Cardiac septum (tissue), 1 donor: ENCODE measurements around the gene GNPTG. TPM values are rescaled to one million over a fixed set of nuclear protein-coding genes. Genes with fewer than 3 reads are reported as not detected.

Experiments
- DNase-seq: peaks from one replicate; pipeline ENCODE4 v3.0.0-alpha.2; 2020; ENCODE audit warnings: low spot score
- intact Hi-C: fragments of 100-400 bp; cut with DNase I; formaldehyde crosslinking; loops from one replicate; pipeline ENCODE4 v1.14.0; 2022
- total RNA-seq: library from RNA; stranded (reverse); fragmentation: NEBNext Ultra II Directional; extraction: Animal tissue kit (Norgen Biotek cat#: 25700); gene quantifications from one replicate; pipeline ENCODE4 v1.2.1, GENCODE V29; 2021
- donor health status: DM: no; HTN: no; CAD: no.

Gene GNPTG
- total RNA-seq, 1 donor from 2014 or later = 32.3 TPM

DNA sequence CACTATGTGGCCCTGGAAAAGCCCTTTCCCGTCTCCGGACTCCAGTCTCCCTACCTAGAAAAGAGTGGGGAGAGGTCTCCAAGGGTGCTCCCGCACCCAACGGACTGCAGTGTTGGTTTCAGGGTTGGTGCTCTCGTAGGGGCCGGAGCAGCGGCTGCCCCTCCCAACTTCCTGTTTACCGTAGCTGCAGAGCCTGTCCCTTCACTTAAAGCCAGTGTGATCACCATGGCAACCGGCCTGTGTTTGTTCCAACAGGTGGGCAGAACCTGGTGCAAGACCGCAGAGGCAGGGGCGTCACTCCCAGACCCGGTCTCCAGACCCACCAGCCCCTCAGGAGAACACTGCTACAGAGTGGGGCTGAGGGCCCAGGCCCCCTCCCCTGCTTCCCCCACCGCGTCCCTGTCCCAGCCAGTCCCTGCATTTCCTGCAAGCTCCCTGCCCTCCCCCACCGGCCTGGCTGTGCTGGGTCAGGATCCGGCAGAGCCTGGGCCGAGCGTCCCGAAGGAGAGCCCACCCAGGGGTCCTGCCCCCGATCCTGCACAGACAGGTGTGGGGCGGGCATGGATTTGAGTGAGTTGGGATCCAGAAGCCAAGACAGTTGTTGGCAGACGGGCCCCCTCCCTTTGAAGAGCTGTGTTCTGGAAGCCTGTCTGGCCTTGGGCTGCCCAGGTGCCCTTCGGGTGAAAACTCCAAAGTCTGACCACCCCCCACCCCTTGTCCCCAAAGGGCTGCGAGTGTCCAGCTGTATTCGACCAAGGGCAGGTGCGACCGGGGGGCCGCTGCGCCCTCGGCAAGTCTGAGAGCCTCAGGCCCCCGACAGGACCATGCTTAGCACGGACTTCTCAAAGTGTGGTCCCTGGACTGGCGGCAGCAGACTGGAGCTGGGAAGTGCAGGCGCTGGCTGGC is 19.8 kb upstream of the GNPTG start:
- no peak for DNase-seq
- intact Hi-C loops = loop anchor here (10.0 kb wide), 1 partner anchor 57 kb away; no protein-coding TSS in a partner anchor

DNA sequence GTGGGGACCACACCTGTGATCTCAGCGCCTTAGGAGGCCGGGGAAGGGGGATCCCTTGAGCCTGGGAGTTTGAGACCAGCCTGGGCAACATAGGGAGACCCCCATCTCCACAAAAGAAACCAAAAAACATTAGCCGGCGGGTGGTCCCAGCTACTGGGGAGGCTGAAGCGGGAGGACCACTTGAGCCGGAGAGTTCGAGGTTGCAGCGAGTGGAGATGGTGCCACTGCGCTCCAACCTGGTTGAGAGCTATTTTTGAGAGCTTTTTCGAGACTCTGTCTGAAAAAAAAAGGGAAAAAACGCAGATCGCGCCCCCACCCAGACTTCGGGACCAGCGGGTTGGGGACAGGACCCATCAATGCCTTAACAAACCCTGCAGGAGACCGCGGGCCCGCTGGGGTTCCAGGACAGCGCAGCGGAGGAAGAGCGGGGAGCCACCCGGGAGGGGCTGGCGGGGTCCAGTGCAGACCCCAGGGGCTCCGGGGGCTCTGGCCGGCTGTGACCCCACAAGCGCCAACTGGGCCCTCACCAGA is 19.0 kb upstream of the GNPTG start:
- no peak for DNase-seq
- intact Hi-C loops = loop anchor here (10.0 kb wide), 1 partner anchor 58 kb away; no protein-coding TSS in a partner anchor

DNA sequence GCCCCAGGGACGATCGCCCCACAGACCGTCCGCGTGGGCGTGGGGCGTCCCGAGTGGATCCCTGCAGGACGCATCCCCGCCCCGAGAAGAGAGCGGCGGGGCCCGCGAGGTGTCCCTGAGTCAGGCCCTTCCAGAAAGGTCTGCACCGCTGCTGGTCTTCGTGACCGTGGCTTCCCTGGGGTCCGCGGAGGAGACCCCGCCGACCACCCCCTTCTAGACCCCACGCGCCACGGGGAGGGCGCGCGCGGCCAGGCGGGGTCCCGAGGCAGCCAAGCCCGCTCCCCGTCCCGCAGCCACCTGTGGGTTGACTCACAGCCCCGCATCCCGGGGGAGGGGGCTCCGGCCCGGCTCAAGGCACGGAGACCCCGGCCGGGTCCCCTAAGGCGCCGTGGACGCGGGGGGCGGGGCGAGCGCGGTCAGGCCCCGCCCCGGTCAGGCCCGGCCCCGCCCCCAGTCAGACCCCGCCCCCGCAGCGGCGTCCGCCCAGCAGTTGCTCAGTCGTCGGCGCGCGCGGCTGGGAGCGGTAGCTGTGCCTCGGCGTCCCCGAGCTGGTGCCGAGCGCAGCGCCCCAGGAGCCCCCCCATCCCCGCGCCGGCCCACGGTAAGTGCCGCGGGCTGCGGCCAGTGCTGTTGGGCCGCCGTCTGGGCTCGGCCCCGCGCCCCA is 18.4 kb upstream of the GNPTG start, which contains the start of gene BAIAP3:
TSS of gene BAIAP3 (plus strand) at position 497 of the 664 bp plus-strand sequence. CDS start 4,905 bp downstream, outside the sequence.
- intact Hi-C loops = loop anchor here (10.0 kb wide), 1 partner anchor 58 kb away; no protein-coding TSS in a partner anchor
- DNase-seq = no peak

DNA sequence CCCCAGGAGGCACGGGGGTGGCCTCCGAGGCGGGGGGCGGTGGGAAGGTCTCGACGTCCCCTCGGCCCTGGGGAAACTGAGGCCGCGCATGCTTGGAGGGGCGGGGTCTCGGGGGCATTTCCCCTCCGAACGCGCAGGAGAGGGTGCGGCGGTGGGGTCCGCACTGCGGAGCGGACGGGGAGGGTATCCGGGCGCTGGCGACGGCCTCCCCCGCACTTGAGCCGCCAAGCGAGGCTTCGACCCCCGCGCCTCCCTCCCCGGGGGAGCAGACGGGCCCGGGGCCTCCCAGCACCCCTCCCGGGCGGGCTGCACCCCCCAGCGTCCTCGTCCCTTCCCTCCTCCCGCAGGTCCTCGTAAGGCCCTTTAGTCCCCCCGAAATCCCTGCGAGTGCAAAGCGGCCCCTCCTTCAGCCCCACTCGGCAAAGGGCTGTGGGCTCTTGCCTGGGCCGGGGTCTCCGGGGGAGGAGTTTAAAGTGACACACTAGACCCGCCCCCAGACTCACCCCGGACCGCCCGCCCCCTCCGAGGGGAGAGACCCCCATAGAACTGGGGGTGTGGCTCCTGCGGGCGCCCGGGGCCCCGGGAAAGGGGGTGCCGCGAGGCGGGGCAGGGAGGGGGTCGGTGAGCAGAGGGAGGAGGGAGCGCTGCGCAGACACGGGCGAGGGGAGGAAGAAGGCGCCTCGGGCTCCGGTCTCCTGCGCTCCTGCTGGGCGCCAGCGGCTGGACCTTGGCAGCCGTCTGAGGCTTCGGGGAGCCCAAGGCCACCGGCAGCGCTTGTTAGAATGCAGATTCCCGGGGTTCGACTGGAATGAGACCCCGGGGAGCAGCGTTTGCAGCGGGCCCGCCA is 17.7 kb upstream of the GNPTG start:
- intact Hi-C loops = loop anchor here (10.0 kb wide), 1 partner anchor 59 kb away; no protein-coding TSS in a partner anchor
- no peak for DNase-seq

DNA sequence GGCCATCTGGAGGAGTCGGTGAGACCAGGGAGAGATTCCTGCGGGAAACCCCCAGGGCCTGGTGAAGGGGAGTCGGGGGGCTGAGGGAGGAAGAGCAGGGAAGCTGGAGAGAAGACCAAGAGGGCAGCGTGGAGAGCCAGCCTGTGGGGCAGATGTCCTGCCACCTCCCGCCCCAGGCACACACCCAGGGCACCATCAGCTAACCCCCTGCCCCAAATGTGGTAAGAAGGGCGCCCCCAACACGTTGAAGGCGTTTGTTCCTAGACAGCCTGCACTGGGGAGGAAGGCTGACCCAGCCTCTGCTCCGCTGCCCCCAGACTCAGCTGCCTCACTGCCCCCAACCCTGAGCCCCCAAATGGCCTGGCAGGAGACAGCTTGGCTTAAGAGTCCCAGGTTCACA is 17.0 kb upstream of the GNPTG start:
- no peak for DNase-seq
- intact Hi-C loops = loop anchor here (10.0 kb wide), 1 partner anchor 60 kb away; no protein-coding TSS in a partner anchor

DNA sequence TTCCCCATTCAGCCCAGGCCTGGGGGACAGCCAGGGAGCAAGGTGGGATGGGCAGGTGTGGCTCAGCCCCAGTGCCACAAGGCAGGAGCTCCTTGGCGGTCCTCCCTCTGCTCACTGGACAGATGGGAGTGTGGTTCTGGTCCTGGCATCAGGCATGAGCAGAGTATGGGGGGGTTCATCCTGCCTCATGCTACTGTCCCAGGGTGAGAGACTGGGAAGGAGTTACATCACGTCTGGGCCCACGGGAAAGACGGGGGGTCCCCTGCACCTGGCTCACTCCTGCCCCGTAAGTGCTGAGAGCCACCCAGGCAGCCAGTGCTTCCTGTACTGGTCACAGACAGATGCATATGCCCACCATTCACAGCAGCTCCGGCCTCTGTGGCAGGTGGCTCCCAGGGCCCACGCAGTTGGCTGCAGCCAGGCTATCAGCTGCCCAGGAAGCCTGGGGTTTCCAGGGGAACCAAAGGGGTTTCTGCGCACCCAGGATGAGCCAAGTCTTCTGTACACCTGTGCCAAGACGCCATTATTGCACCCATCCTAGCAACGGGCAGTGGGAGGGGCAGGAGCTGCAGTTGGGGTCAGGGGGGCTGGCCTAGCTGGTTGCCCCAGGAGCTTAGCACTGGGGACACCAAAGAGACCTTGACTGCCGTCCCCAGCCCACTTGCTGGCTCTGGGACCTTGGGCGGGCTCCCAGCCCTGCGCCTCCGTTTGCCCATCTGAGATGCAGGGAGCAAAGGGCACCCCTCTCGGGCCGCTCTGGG is 16.3 kb upstream of the GNPTG start:
- no peak for DNase-seq
- intact Hi-C loops = loop anchor here (10.0 kb wide), 1 partner anchor 61 kb away; no protein-coding TSS in a partner anchor

DNA sequence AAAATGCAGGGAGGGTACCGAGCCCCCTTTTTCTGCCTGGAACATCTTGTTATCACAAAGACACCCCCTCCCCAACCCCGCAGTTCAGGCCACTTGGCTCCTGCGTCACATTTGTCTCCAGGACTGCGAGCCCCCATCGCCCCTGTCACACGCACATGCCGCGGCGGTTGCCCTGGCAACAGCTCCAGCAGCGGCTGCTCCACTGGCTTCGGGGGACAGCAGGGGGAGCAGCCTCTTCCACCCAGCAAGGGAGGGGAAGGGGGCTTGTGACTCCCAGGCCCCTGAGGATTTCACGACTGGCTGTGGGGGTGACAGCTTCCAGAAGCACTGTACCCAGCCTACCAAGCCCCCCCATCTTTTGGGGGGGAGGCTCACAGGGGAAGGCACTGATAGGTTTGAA is 15.7 kb upstream of the GNPTG start:
- DNase-seq = no peak
- intact Hi-C loops = loop anchor here (10.0 kb wide), 1 partner anchor 61 kb away; no protein-coding TSS in a partner anchor

DNA sequence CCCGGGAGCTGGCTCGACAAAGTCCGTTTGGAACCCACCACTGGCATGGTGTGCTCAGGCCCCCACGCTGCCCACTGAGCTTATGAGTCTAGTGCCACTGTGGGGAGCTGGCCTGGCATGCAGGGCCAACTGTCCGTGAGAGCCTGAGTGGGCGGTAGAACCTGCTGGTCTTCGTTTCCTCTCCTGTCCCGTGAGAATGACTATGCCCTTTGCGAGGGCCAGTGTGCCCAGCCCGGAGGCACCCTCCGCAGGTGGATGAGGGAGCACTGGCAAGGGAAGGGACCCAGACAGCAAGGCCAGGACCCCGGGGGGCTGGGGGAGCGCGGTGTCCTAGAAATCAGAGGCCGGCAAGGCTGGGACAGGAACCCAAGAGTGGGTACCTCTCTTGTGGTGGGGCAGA is 15.1 kb upstream of the GNPTG start:
- intact Hi-C loops = loop anchor here (10.0 kb wide), 1 partner anchor 62 kb away; no protein-coding TSS in a partner anchor
- no peak for DNase-seq

DNA sequence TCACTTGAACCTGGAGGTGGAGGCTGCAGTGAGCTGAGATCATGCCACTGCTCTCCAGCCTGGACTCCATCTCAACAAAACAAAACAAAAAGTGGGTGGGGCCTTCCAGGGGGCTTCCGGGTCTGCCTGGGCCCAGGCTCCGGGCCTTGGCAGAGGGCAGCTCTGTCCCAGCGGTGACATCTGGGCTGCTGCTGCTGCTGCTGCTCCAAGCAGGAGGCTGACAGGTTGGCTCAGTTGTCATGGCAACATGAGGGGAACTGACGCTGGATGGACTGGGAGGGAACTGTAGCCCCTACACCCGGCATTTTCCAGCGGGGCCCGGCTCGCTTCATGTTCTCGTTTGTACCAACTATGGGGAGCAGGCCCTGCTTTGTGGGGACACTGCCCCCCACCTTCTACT is 14.2 kb upstream of the GNPTG start:
- intact Hi-C loops = loop anchor here (10.0 kb wide), 1 partner anchor 63 kb away; no protein-coding TSS in a partner anchor
- DNase-seq = no peak

DNA sequence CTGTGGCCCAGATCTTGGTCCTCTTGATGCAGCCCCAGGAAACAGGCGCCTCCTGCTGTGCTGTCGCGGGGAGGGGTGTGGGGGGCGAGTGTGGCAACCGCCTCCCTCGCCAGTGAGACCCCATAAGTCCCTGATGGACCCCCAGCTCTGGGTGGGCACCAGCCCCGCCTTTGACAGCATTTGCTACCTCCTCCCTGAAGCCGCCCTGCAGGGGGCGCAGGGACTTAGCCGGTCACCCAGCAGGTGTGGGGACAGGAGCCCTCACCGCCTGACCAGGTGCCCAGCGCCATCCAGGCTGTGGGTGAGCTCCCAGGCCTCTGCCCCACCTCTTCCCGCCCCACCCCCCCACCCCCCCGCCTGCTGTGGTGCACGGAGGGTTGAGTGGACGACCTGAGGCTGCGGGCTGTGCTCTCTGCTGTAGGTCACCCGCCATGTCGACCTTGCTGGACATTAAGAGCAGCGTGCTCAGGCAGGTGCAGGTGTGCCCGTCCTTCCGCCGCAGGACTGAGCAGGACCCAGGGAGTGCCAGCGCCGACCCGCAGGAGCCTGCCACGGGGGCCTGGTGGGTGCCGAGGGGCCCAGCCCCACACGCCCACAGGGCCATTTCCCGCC is 13.5 kb upstream of the GNPTG start:
- intact Hi-C loops = loop anchor here (10.0 kb wide), 1 partner anchor 63 kb away; no protein-coding TSS in a partner anchor
- no peak for DNase-seq

DNA sequence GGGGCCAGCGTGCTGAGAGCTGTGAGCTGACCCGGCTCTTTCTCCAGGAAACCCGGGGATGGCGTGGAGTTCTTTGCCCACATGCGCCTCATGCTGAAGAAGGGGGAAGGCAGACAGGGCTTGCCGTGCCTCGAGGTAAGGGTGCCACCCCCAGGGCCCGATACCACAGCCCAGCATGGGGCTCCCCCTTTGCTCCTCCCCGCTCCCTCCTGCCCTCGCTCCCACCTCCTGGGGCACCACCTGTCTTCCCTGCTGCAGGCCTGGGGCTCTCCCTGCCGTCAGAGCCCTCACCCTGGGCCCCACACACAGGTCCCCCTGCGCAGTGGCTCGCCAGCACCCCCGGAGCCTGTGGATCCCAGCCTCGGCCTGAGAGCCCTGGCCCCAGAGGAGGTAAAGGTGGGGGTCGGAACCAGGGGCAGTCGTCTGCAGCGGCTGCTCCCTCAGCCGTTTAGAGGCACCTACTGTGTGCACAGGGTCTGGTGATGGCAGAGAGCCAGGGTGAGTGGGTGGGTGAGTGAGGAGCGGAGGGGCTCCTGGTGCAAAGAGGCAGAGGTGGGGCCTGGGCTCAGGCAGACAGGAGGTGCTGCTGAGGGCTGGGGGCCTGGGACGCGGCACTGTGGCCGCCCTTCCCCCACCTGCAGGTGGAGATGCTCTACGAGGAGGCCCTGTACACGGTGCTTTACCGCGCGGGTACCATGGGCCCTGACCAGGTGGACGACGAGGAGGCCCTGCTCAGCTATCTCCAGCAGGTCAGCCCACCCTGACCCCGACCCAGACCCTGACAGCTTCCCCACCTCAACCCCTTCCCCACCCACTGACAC is 12.7 kb upstream of the GNPTG start:
- DNase-seq = no peak
- intact Hi-C loops = loop anchor here (10.0 kb wide), 1 partner anchor 64 kb away; no protein-coding TSS in a partner anchor

DNA sequence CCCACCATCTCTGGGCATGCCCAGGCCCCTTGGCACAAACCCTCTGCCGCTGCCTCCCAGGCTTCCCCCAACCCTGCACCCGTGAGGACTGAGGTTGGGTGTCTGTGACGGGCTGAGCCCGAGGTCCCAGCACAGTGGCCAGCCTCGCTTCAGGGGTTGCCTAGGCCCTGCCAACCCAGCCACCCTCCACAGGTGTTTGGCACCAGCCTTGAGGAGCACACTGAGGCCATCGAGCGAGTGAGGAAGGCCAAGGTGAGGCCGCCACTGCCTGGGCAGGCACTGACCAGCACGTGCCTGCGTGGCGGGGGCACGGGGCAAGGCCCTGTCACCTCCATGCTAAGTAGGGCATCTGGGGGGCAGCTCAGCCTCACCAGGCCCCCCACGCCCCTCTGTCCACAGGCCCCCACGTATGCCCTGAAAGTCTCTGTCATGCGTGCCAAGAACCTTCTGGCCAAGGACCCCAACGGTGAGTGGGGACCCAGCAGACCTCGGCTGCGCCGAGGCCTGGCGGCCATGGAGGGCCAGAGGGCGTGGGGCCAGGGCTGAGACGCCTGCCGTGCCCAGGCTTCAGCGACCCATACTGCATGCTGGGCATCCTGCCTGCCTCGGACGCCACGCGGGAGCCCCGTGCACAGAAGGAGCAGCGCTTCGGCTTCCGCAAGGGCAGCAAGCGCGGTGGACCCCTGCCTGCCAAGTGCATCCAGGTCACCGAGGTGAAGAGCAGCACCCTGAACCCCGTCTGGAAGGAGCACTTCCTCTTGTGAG is 10.8 kb upstream of the GNPTG start:
- no peak for DNase-seq
- intact Hi-C loops = no loop called here

DNA sequence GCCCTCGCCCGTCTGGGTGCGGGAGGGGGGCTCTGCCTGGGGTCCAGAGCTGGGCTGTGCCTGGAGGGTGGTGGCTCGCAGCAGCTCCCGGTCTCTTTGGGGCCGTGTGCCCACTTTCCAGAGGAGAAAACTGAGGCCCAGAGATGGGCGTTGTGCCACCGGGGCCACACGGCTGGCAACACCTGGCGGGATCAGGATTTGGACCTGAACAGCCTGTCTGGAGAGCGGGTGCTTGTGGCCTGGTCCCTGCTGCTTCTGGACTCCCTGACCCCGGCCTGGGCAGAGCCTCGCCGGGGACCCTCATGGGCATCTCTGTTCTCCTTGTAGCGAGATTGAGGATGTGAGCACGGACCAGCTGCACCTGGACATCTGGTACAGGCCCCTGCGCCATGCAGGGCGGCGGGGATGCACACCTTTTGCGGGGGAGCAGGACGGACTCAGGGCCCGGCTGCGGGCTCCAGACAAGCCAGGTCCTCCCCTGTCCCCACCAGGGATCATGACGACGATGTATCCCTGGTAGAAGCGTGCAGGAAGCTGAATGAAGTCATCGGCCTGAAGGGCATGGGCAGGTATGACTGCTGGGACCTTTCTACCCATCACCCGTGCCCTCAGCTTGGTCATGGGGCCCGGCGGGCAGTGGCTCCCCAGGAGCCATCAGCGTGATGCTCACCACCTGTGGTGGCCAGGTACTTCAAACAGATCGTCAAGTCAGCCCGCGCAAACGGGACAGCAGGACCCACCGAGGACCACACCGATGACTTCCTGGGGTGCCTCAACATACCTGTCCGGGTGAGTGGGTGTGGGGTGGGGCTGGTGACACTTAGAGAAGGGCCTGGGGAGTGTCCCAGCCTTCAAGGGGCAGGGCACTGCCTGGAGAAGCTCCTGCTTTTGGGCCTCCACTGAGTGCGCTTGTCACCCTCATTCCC is 10.0 kb upstream of the GNPTG start:
- intact Hi-C loops = no loop called here

DNA sequence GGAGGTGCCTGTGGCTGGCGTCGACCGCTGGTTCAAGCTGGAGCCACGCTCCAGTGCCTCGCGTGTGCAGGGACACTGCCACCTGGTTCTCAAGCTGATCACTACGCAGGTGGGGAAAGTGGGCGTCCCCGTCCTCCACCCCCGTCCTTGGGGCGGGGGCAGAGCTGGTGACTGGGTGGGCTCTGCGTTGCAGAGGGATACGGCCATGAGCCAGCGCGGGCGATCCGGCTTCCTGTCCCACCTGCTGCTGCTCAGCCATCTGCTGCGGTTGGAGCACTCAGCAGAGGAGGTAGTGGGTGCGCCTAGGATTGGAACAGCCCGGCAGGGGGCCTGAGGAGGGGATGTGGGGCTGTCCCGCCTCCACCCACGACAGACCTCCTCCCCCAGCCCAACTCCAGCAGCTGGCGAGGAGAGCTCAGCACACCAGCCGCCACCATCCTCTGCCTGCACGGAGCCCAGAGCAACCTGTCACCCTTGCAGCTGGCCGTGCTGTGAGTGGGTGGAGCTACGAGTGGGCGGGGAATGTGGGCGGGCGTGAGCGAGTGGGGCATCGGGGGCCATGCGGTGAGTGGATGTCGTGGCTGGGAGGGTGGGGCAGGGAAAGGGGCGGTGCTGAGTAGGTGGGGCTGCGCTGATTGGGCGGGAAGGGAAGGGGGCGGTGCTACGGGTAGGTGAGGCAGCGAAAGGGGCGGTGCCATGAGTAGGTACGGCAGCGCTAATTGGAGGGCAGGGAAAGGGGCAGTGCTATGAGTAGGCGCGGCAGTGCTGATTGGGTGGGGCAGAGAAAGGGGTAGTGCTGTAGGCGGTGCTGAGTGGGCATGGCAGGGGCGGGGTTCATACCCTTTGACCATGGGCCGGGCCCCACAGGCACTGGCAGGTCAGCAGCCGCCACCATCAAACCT is 9.0 kb upstream of the GNPTG start:
- peak; percentile 97 for DNase-seq
- intact Hi-C loops = no loop called here

More for the DNA sequence above, 10.0 kb upstream of the GNPTG start:
- DNase-seq = no peak
